HG03135 (cell line): ENCODE data around the gene LGR4.
A peak's percentile ranks its signal among the peaks of the same experiment; 100 is the strongest.
"Not testable (repeated sequence)": the region's sequence is repeated elsewhere in the genome, so short reads cannot be mapped to it uniquely, and the experiment has no call there.

Experiments used
- ATAC-seq: cut with Tn5 transposase; IDR thresholded peaks from one replicate; pipeline ENCODE4 v1.9.1; 2021; ENCODE audit warnings: mild to moderate bottlenecking, moderate library complexity; ENCODE audit not compliant: unreplicated experiment

LGR4 gene

GRCh38 chr11:27472398-27473016 is at the start of gene LGR4:
TSS of gene LGR4 (minus strand) at chr11:27472790. CDS start at chr11:27472302, 488 bp downstream.
- peak; percentile 84 for ATAC-seq

GRCh38 chr11:27520226-27520625 is 47.6 kb upstream of the LGR4 start:
- ATAC-seq, result no peak

GRCh38 chr11:27518518-27518917 is 45.9 kb upstream of the LGR4 start:
- ATAC-seq, result no peak

GRCh38 chr11:27517490-27517889 is 44.9 kb upstream of the LGR4 start:
- ATAC-seq, result not testable (repeated sequence)

GRCh38 chr11:27514558-27514957 is 42.0 kb upstream of the LGR4 start:
- ATAC-seq, result no peak

- no peak for ATAC-seq
These were observed 41.5 kb upstream of the LGR4 start for GRCh38 chr11:27514076-27514475.

GRCh38 chr11:27513389-27513788 is 40.8 kb upstream of the LGR4 start:
- ATAC-seq, result no peak

- no peak for ATAC-seq
These were observed 39.6 kb upstream of the LGR4 start for GRCh38 chr11:27512238-27512637.

GRCh38 chr11:27509908-27510307 is 37.3 kb upstream of the LGR4 start:
- no peak for ATAC-seq

- ATAC-seq, result no peak
These were observed 35.1 kb upstream of the LGR4 start for GRCh38 chr11:27507557-27508322.

- peak; percentile 94 for ATAC-seq
These were observed 33.9 kb upstream of the LGR4 start, which contains the start of gene LIN7C for GRCh38 chr11:27506200-27507182. TSS of gene LIN7C (minus strand) at chr11:27506769. CDS start at chr11:27506752, 17 bp downstream.

- peak; percentile 4 for ATAC-seq
These were observed 33.2 kb upstream of the LGR4 start for GRCh38 chr11:27505781-27506180.

- no peak for ATAC-seq
These were observed 31.6 kb upstream of the LGR4 start for GRCh38 chr11:27504205-27504604.

GRCh38 chr11:27501100-27501499 is 28.5 kb upstream of the LGR4 start:
- no peak for ATAC-seq

GRCh38 chr11:27497911-27498310 is 25.3 kb upstream of the LGR4 start:
- no peak for ATAC-seq

- ATAC-seq, result peak; percentile 50
These were observed 24.8 kb upstream of the LGR4 start for GRCh38 chr11:27497284-27497866.

- ATAC-seq, result no peak
These were observed 23.9 kb upstream of the LGR4 start for GRCh38 chr11:27496461-27496860.

GRCh38 chr11:27495710-27496300 is 23.2 kb upstream of the LGR4 start:
- no peak for ATAC-seq

GRCh38 chr11:27489092-27489491 is 16.5 kb upstream of the LGR4 start:
- no peak for ATAC-seq

- ATAC-seq, result no peak
These were observed 15.1 kb upstream of the LGR4 start for GRCh38 chr11:27487706-27488105.
